Measurements from ENCODE around the gene NCAM1.

GRCh38 chr11:113188371-113188834 is 227.2 kb downstream of the NCAM1 start:
- no peak for TF ChIP-seq EZH2 (IDR thresholded peaks at IDR 0.05; ENCODE audit: low read depth)
- no peak for TF ChIP-seq CTCF (conservative IDR thresholded peaks at IDR 0.05)
